GM12891 (cell line): Measurements from ENCODE around the gene PYGM.
"Not testable (repeated sequence)": the region's sequence is repeated elsewhere in the genome, so short reads cannot be mapped to it uniquely, and the experiment has no call there.

Experiments used
- DNase-seq: peaks from one replicate; pipeline ENCODE4 v3.0.0; 2011; ENCODE audit warnings: low spot score; ENCODE audit not compliant: insufficient read length
- FAIRE-seq: peaks from 2 replicates; lab custom pipeline; 2011; peaks lifted over from hg19 to GRCh38; lab: Jason Lieb, UNC
- PAX5 ChIP-seq: IDR thresholded peaks from 2 replicates; pipeline ENCODE4 v1.6.1; 2011; ENCODE audit warnings: low read length, moderate library complexity, mild to moderate bottlenecking; ENCODE audit not compliant: insufficient read depth, severe bottlenecking
- POLR2A ChIP-seq: IDR thresholded peaks from 2 replicates; pipeline ENCODE4 v1.6.1; 2011; ENCODE audit warnings: low read depth, low read length, control low read depth
- POLR2AphosphoS5 ChIP-seq: IDR thresholded peaks from 2 replicates; pipeline ENCODE4 v1.6.1; 2011; ENCODE audit warnings: low read depth, low read length, control low read depth
- POU2F2 ChIP-seq: IDR thresholded peaks from 2 replicates; pipeline ENCODE4 v1.6.1; 2011; ENCODE audit warnings: low read depth, mild to moderate bottlenecking, control low read depth, low read length, moderate library complexity
- SPI1 ChIP-seq: IDR thresholded peaks from 2 replicates; pipeline ENCODE4 v1.6.1; 2011; ENCODE audit warnings: low read depth, low read length, control low read depth
- TAF1 ChIP-seq: IDR thresholded peaks from 2 replicates; pipeline ENCODE4 v1.6.1; 2011; ENCODE audit warnings: low read depth, low read length, control low read depth

Gene PYGM

GRCh38 chr11:64711956-64712362 lies 47.8 kb downstream of the PYGM start:
- no peak for DNase-seq
- TF ChIP-seq POLR2A (no peak), SPI1 (no peak), TAF1 (no peak), PAX5 (no peak), POLR2AphosphoS5 (no peak), POU2F2 (no peak)
- FAIRE-seq = no peak

GRCh38 chr11:64711138-64711955 lies 48.4 kb downstream of the PYGM start:
- TF ChIP-seq POLR2A (no peak), POU2F2 (no peak), POLR2AphosphoS5 (no peak), SPI1 (no peak), PAX5 (no peak), TAF1 (no peak)
- DNase-seq (no peak), FAIRE-seq (no peak)

GRCh38 chr11:64710418-64711137 lies 49.2 kb downstream of the PYGM start:
- no peak for FAIRE-seq
- no peak for DNase-seq
- TF ChIP-seq TAF1 (no peak), SPI1 (no peak), POU2F2 (no peak), POLR2A (no peak), POLR2AphosphoS5 (no peak), PAX5 (no peak)

- no peak for FAIRE-seq
- DNase-seq = no peak
- TF ChIP-seq PAX5 (no peak), SPI1 (no peak), TAF1 (no peak), POU2F2 (no peak), POLR2A (no peak), POLR2AphosphoS5 (no peak)
Observed at GRCh38 chr11:64705501-64705900, 54.3 kb downstream of the PYGM start.

GRCh38 chr11:64703048-64703447 lies 56.7 kb downstream of the PYGM start:
- FAIRE-seq (no peak), DNase-seq (no peak)
- TF ChIP-seq SPI1 = no peak
- TF ChIP-seq PAX5 = no peak
- TF ChIP-seq TAF1 = no peak
- TF ChIP-seq POU2F2 = no peak
- no peak for TF ChIP-seq POLR2A
- no peak for TF ChIP-seq POLR2AphosphoS5

GRCh38 chr11:64701956-64702355 lies 57.8 kb downstream of the PYGM start:
- not testable (repeated sequence) for DNase-seq, FAIRE-seq

- TF ChIP-seq POLR2A (no peak), POLR2AphosphoS5 (no peak), TAF1 (no peak), PAX5 (no peak), POU2F2 (no peak), SPI1 (no peak)
- no peak for FAIRE-seq
- no peak for DNase-seq
Observed at GRCh38 chr11:64698427-64698826, 61.3 kb downstream of the PYGM start.

- FAIRE-seq (no peak), DNase-seq (no peak)
- TF ChIP-seq PAX5 (no peak), SPI1 (no peak), POLR2A (no peak), TAF1 (no peak), POLR2AphosphoS5 (no peak), POU2F2 (no peak)
Observed at GRCh38 chr11:64697663-64698375, 62.0 kb downstream of the PYGM start.
